HCT116 (cell line): Measurements from ENCODE around the gene ZBTB16.

ENCODE experiments used
- CTCF ChIP-seq, 3 experiments: fragments of 200-600 bp in 1 of 3; sonication (generic) in 1 of 3; IDR thresholded peaks in 2 of 3; conservative IDR thresholded peaks in 1 of 3; 2 replicates each; pipeline ENCODE4 v1.5.1; 2012 to 2017; ENCODE audit warnings: low read depth in 2 of 3, low read length in 2 of 3, antibody characterized with exemption in 1 of 3, borderline replicate concordance in 1 of 3, control low read depth in 1 of 3, mild to moderate bottlenecking in 1 of 3, mixed read lengths in 1 of 3, mixed run types in 1 of 3, moderate library complexity in 1 of 3; ENCODE audit not compliant: insufficient read depth in 1 of 3
- EZH2 ChIP-seq: fragments of 200-600 bp; sonication (generic); IDR thresholded peaks from 2 replicates; pipeline ENCODE4 v1.6.1; 2017; ENCODE audit warnings: antibody characterized with exemption, mixed run types
- MAX ChIP-seq: IDR thresholded peaks from 2 replicates; pipeline ENCODE4 v1.6.1; 2012
- POLR2A ChIP-seq: IDR thresholded peaks from 2 replicates; pipeline ENCODE4 v1.7.0; 2011; ENCODE audit warnings: borderline replicate concordance; ENCODE audit not compliant: insufficient read depth, insufficient read length; ENCODE audit errors: extremely low read depth
- POLR2AphosphoS5 ChIP-seq: IDR thresholded peaks from 2 replicates; pipeline ENCODE4 v1.6.1; 2011; ENCODE audit warnings: mild to moderate bottlenecking, low read depth, low read length, moderate library complexity
- RAD21 ChIP-seq: IDR thresholded peaks from 2 replicates; pipeline ENCODE4 v1.6.1; 2012; ENCODE audit warnings: low read depth, mild to moderate bottlenecking
- TCF7L2 ChIP-seq: IDR thresholded peaks from 2 replicates; pipeline ENCODE4 v1.7.0; 2011; ENCODE audit warnings: borderline replicate concordance, inconsistent platforms; ENCODE audit not compliant: insufficient read depth, insufficient read length; ENCODE audit errors: extremely low read depth
- YY1 ChIP-seq: IDR thresholded peaks from 2 replicates; pipeline ENCODE4 v1.6.1; 2011; ENCODE audit warnings: low read length, low read depth, moderate library complexity, mild to moderate bottlenecking; ENCODE audit not compliant: insufficient replicate concordance; ENCODE audit errors: extremely low read depth
- ZFX ChIP-seq: fragments of 450-650 bp; IDR thresholded peaks from 2 replicates; pipeline ENCODE4 v1.6.1; 2017

GRCh38 chr11:114080769-114081168 lies 21.3 kb downstream of the ZBTB16 start:
- TF ChIP-seq CTCF (IDR thresholded peaks at IDR 0.05 in 2 of 3, conservative IDR thresholded peaks at IDR 0.05 in 1 of 3; ENCODE audit: borderline replicate concordance in 1 of 3, insufficient read depth in 1 of 3, low read depth in 2 of 3, low read length in 2 of 3) = no peak
- TF ChIP-seq EZH2 = no peak
- TF ChIP-seq YY1 = no peak
- no peak for TF ChIP-seq POLR2AphosphoS5
- TF ChIP-seq ZFX = no peak
- TF ChIP-seq RAD21 = no peak
- TF ChIP-seq POLR2A = no peak
- no peak for TF ChIP-seq TCF7L2
- no peak for TF ChIP-seq MAX
